Measurements from ENCODE around the gene NKIRAS2. TPM values are rescaled to one million over a fixed set of nuclear protein-coding genes. Genes with fewer than 3 reads are reported as not detected.

The NKIRAS2 gene
- total RNA-seq: 10 to 100 TPM; 34.0 to 48.6 (median 35.7) TPM

GRCh38 chr17:42019509-42020404 is at the start of gene NKIRAS2:
Gene NKIRAS2, plus strand, starts transcription at chr17:42020090. Its CDS starts 1,488 bp downstream, at chr17:42021578.
- DNase-seq: peak; percentile 57
- Histone ChIP-seq H3K27ac (peak within 1 kb of the TSS; percentile 90 to 96 (median 92)), H3K4me3 (peak within 1 kb of the TSS; percentile 67 to 94 (median 88)), H3K4me1 (peaks cover 30 to 73% (median 41%) of the 10 kb centered on the region in 3 donors), H3K36me3 (peaks cover 3 to 32% (median 18%) of the 10 kb centered on the region in 3 donors), H3K9me3 (no peaks in the 10 kb centered on the region), H3K27me3 (no peaks in the 10 kb centered on the region)
- WGBS, 2 donors: 38 to 54% methylated on average over 6 to 8 of the region's 49 CpGs
- intact Hi-C loops (cut with DNase I): no loop called here
- TF ChIP-seq CTCF (IDR thresholded peaks at IDR 0.05) (peak; percentile 92 to 97 (median 97)), POLR2A (IDR thresholded peaks at IDR 0.05) (peak in 2 of 4 donors; percentile 43 to 72)

- no peak for TF ChIP-seq CTCF (IDR thresholded peaks at IDR 0.05)
- TF ChIP-seq POLR2A (IDR thresholded peaks at IDR 0.05): no peak
- Histone ChIP-seq H3K36me3 (peaks cover 11 to 81% (median 43%) of the 10 kb centered on the region in 3 donors), H3K27ac (no peak overlapping the region), H3K27me3 (no peaks in the 10 kb centered on the region), H3K4me1 (peaks cover 57 to 94% (median 58%) of the 10 kb centered on the region in 3 donors), H3K4me3 (no peak overlapping the region), H3K9me3 (no peaks in the 10 kb centered on the region)
- 66 to 86% methylated on average over 5 of the region's 5 CpGs for WGBS, 2 donors
- intact Hi-C loops (cut with DNase I): no loop called here
- DNase-seq: no peak
Measured at GRCh38 chr17:41970901-41971331, 49.0 kb upstream of the NKIRAS2 start.

- DNase-seq: no peak
- H3K4me3 ChIP-seq: no peak overlapping the region
- H3K36me3 ChIP-seq: peaks cover 16 to 92% (median 46%) of the 10 kb centered on the region in 3 donors
- 83 to 92% methylated on average over 6 to 13 of the region's 18 CpGs for WGBS, 2 donors
- H3K4me1 ChIP-seq: peaks cover 65 to 98% (median 66%) of the 10 kb centered on the region in 3 donors
- no peaks in the 10 kb centered on the region for H3K9me3 ChIP-seq
- peak overlapping the region in 2 of 4 donors; percentile 88 for H3K27ac ChIP-seq
- intact Hi-C loops (cut with DNase I): no loop called here
- H3K27me3 ChIP-seq: no peaks in the 10 kb centered on the region
- TF ChIP-seq POLR2A (IDR thresholded peaks at IDR 0.05) (no peak), CTCF (IDR thresholded peaks at IDR 0.05) (no peak)
Measured at GRCh38 chr17:41971721-41972523, 48.0 kb upstream of the NKIRAS2 start.

DNA sequence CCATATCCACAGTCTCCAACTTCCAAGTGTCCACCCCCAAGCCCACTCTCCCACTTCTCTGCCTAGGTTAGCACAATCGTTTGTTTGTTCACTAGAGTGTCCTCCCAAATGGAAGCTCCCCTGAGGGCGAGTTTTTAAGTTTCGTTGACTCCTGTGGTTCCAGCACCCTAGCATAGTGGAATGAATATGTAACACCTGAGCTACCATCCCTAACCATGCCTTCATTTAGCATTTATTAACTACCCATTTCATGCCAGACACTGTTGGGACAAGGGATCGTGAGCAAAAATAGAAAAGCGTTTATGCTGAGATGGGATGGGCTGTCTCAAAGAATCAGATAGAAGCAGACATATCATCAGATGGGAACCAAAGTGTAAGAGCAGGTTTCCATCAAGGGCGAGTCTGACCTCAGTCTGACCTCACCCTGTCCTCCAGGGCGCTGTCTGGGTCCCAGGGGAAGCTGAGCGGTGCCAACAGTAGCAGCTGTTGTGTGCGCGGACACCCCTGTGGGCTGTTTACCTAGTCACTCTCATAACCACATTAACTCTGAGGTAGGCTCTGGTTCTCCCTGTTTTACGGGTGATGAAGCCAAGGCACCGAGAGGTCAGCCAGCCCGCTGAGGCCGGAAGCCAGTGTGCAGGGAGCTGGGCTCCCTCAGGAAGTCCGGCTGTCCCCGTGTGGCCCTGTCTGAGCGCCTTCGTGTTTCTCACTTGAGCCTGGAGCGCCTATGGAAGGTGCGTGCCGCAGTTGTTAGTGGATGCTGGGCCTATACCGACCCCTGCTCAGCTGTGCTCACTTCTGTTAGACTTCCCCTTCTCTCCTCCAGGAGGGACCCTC is 47.1 kb upstream of the NKIRAS2 start:
- no peaks in the 10 kb centered on the region for H3K27me3 ChIP-seq
- WGBS, 2 donors: 55 to 57% methylated on average over 16 to 18 of the region's 22 CpGs
- H3K4me3 ChIP-seq: no peak overlapping the region
- TF ChIP-seq POLR2A (IDR thresholded peaks at IDR 0.05) (no peak), CTCF (IDR thresholded peaks at IDR 0.05) (no peak)
- H3K27ac ChIP-seq: peak overlapping the region; percentile 32 to 88 (median 72)
- peaks cover 67 to 100% (median 68%) of the 10 kb centered on the region in 3 donors for H3K4me1 ChIP-seq
- peaks cover 21 to 100% (median 46%) of the 10 kb centered on the region in 3 donors for H3K36me3 ChIP-seq
- no peaks in the 10 kb centered on the region for H3K9me3 ChIP-seq
- DNase-seq: no peak
- intact Hi-C loops (cut with DNase I): no loop called here

Data from esophagus squamous epithelium (tissue), 5 donors.